Activated CD4-positive, alpha-beta T cell treated with anti-CD3 and anti-CD28 coated beads, Interleukin-2, amount 50 U/mL, for 16 hours (primary cell): Measurements from ENCODE around the gene GGN.
"Not testable (repeated sequence)": the region's sequence is repeated elsewhere in the genome, so short reads cannot be mapped to it uniquely, and the experiment has no call there.

Source experiments
- DNase-seq: peaks from one replicate; pipeline ENCODE4 v3.0.0-alpha.2; 2020

GGN gene

DNA sequence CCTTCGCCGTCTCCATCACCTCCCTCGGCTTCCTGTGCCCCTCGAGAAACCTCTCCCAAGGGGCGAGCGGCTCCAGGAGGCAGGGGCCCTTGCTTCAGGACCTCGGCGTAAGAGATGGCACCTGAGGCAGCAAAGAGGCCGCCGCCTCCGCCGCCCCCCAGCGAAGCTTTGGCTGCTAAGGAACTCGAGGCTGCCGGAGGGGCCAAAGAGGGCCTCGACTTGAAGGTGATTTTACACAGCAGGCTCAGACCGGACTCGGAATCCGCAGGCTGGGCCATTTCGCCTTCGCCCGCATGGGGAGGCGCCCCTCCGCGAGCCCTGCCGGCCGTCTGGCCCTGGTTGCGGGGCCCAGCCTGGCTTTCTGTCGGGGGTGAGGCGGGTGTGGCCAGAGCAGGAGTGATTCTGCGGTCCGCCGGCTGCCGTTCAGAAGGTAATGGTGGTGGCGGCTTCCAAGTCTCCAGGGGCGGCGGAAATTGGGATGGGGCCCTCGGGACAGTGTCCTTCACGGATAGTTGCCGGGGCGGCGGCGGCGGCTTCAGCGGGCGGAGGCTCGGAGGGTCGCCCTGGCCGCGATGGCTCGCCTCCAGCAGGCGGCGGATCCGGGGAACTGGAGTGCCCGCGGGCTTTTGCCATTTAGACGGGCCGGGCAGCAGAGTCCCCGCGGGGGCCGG lies 1.4 kb downstream of the GGN start:
- no peak for DNase-seq

DNA sequence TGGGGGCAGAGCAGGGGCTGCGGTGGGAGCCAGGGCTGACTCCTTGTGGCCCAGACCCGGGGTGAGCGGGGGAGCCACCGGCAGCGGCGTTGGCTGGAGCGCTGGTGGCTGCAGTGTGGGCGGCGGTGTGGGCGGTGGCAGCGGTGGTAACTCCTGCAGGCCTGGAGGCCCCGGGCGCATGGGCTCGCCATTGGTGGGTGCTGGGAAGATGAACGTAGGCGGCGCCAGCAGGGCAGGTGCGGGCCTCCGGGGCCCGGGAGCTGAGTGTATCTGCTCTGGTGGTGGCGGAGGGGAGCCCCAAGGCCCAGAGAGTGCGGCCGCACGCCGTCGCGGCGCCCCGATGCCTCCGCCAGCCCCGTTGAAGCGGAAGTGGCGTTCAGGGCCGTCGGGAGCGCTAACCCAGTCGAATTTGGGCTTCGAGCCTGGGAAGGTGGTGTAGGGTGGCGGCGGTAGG lies 2.0 kb downstream of the GGN start:
- no peak for DNase-seq

- DNase-seq = no peak
These were observed 2.6 kb downstream of the GGN start for GRCh38 chr19:38385057-38385803.

DNA sequence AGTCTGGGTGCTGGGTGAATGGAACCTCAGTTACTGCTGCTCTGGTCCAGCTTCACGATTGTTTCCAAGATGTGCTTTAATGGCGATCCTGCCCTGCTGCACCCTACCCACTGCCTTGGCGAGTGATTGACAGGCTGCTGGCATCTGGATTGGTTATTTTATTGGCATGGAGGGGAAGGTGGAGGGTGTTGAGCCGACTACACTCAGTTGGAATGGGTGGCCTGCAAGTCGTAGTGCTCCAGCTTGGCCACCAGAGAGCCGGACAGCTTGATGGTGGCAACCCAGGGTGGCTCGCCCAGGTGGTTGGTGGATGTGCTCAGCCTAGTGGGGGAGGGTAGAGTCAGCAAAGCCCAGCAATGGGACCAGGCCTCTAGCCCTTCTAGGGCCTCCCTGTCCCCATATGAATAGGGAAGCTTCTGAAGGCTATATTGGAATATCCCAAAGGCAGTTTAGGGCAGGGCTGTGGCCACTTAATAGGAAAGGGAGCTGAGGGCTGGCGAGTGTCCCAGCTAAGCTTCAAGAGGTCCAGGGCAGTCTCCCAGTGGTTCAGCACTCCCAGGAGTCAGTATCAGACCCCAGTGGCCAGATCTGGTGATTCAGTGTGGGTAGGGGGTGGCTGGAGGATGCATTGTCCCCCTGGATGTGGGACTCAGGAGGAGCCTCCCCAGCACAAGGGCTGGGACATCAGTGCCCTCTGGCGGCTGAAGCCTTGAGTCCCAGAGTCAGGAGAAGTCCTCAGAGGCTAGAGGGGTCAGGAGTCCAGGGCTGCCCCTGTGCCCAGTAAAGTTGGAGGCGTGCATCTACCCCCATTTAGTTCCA lies 3.4 kb downstream of the GGN start:
- DNase-seq = no peak

DNA sequence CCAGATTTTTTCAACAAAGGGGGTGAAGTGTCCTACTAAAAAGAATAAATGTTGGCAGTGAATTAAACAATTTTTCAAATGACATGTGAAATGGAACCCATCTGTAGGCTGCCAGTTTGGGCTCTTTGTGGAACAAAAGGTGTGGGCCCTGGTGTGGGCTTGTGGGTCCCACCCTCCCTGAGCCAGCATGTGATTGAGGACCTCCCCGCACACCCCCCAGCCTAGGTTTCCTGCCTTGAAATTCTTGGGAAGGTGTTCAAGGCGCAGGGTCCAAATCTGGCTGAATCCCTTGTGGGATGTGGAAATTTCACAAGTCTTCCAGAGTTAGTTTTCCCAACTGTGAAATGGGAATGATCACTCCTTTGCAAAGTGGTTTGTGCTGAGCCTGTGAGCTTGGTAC lies 4.1 kb downstream of the GGN start:
- no peak for DNase-seq

GRCh38 chr19:38383184-38383583 lies 4.7 kb downstream of the GGN start:
- no peak for DNase-seq

GRCh38 chr19:38381138-38381537 lies 6.7 kb downstream of the GGN start:
- no peak for DNase-seq

DNA sequence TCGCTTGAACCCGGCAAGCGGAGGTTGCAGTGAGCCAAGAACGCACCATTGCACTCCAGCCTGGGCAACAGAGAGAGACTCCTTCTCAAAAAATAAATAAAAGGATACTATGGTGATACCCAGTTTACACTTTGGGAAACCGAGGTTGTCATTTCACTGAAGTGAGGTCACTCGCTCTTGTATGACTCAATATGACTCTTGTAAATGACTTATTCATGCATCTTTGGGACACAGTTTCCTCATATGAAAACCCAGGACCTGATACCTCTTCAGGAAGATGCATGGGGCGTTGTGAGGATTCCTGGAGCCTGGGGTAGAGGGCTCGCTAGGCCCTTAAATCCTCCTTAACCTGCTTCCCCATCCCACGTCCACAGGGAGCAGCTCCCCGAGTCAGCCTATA lies 9.0 kb downstream of the GGN start:
- no peak for DNase-seq

DNA sequence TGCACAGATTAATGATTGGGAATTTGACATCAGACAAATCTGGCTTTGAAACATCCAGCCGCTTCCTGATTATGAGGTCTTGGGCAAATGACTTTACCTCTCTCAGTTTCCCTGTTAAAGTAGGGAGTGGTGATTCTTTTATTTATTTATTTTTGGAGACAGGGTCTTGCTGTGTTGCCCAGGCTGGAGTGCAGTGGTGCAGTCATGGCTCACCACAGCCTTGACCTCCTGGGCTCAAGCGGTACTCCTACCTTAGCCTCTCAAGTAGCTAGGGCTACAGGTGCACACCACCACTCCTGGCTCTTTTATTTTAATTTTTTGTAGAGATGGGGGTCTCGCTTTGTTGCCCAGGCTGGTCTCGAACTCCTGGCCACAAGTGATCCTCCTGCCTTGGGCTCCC lies 10.8 kb downstream of the GGN start:
- no peak for DNase-seq

DNA sequence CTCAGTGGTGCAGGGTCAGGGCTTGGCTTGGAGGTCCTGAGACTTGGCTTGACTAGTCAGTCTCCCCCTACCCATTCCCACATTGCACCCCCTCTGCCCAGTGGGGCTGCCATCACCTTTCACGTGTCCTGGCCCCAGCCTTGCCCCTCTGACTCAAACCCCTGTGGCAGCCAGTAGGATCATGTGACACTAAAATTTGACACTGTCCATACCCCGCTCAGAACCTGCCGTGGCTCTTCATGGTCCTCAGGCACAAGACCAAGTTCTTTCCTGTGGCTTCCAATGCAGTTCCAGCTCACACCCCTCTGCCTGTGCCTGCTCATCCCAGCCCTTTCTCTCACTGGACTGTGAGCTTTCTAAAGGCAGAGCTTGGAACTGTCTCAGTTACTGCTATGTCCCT lies 11.3 kb downstream of the GGN start:
- DNase-seq = no peak

DNA sequence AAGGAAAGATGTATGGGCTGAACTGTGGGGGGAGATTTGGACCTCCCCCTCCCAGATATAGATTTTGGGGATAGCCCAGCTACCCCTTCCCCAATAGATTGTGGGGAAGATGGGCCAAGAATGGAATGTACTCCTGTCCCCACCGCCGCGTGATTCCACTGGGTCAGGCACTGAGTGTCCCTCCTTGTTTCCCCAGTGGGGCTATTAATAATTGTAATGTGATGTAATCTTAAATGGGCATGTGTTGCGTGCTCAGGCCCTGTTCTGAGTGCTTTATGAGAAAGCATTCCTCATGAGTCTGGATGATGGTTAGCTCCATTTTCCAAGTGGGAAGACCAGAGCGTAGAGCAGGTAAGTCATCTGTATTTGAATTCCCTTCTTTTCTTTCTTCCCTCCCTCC lies 12.1 kb downstream of the GGN start:
- no peak for DNase-seq

- DNase-seq = no peak
These were observed 12.7 kb downstream of the GGN start for GRCh38 chr19:38375098-38375493.

DNA sequence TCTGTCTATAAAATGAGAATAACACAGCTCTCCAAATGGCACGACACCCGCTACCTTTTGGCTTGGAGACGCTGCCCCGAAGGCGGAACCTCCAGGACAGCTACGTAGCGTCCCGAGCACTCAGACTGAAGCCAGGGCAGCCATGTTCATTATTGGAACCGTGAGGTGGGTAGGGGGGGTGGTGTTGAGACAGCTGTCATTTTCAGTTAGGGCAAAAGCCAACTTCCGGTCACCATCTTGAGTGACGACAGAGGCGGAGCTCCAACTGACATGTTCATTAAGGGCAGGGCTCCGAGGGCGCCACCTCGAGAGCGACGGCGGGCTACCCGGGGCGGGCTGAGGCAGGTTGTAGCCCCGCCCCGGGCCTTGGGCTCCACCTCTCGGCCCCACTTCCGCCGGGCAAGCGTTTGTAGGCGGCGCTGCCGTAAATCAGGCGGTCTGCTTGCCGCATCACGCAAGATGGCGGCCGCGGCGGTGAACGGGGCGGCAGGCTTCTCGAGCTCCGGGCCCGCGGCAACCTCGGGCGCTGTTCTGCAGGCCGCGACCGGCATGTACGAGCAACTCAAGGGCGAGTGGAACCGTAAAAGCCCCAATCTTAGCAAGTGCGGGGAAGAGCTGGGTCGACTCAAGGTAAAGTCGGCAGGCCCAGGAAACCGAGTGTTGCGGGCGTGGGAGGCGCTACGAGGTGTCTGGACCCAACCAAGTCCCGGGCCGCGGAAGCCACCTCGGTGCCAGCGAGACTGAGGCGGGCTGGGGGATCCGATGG lies 13.3 kb downstream of the GGN start, which contains the start of gene PSMD8:
PSMD8 (plus strand) TSS at position 240 of the 766 bp plus-strand sequence; CDS start at position 271, 31 bp downstream.
- DNase-seq = peak; percentile 100

GRCh38 chr19:38373907-38374331 lies 13.9 kb downstream of the GGN start:
- DNase-seq = no peak

GRCh38 chr19:38371081-38371480 lies 16.8 kb downstream of the GGN start:
- no peak for DNase-seq

GRCh38 chr19:38370299-38370698 lies 17.5 kb downstream of the GGN start:
- no peak for DNase-seq

DNA sequence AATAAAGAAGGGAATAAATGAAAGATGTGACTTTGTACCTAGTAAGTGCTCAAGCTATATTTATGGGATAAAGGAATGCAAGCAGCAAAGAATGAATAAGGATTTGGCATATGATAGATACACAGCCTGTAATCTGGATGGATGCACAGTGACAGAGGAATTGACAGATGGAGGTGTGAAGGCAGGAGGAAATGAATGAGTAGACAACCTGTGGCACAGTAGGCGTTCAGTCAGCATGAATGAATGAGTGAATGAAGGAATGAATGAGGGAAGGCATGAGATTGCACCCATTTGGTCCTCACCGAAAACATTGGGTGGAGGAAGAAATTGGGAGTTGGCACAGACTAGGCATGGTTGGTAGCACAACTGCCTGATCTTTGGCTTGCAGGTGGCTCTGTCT lies 18.2 kb downstream of the GGN start:
- no peak for DNase-seq

- no peak for DNase-seq
These were observed 20.8 kb downstream of the GGN start for GRCh38 chr19:38367041-38367440.

DNA sequence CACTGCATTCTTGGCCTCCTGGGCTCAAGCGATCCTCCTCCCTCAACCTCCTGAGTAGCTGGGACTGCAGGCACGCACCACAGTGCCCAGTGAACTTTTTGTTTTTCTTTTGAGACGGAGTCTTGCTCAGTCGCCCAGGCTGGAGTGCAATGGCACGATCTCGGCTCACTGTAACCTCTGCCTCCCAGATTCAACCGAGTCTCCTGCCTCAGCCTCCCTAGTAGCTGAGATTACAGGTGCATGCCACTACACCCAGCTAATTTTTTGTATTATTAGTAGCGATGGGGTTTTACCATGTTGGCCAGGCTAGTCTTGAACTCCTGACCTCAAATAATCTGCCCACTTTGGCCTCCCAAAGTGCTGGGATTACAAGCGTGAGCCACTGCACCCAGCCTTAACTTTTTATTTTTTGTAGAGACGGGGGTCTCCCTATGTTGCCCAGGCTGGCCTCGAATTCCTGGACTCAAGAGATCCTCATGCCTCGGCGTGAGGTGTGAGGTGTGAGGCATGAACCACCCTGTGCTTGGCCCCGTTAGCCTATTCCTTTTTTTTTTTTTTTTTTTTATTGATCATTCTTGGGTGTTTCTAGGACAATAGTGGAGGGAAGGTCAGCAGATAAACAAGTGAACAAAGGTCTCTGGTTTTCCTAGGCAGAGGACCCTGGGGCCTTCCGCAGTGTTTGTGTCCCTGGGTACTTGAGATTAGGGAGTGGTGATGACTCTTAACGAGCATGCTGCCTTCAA lies 24.7 kb downstream of the GGN start:
- not testable (repeated sequence) for DNase-seq

GRCh38 chr19:38362076-38362945 lies 25.5 kb downstream of the GGN start:
- peak; percentile 90 for DNase-seq

DNA sequence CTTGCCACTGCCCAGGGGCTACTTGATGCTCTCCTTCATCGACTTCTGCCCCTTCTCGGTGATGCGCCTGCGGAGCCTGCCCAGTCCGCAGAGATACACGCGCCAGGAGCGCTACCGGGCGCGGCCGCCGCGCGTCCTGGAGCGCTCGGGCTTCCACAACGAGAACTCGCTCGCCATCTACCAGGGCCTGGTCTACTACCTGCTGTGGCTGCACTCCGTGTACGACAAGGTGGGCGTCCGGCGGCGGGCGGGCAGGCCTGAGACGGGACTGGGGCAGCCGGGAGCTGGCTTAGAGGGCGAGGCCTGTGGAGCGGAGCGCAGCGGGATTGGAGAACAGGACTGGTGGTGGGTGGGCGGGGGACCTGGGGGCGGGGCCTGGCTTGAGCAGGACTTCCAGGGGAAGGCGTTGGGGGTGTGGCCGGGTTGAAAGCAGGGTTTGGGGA lies 26.2 kb downstream of the GGN start:
- DNase-seq = peak; percentile 75
